22Rv1 (cell line): Measurements from ENCODE around the gene MED10.

Experiments
- ZFX ChIP-seq: fragments of 450-650 bp; IDR thresholded peaks from 2 replicates; pipeline ENCODE4 v1.6.1; 2017; ENCODE audit warnings: antibody characterized with exemption, borderline replicate concordance
- TF ChIP-seq, protein P1 (sequence below): fragments of 450-650 bp; IDR thresholded peaks from 2 replicates; pipeline ENCODE4 v1.5.1; 2017; ENCODE audit warnings: mild to moderate bottlenecking

DNA sequence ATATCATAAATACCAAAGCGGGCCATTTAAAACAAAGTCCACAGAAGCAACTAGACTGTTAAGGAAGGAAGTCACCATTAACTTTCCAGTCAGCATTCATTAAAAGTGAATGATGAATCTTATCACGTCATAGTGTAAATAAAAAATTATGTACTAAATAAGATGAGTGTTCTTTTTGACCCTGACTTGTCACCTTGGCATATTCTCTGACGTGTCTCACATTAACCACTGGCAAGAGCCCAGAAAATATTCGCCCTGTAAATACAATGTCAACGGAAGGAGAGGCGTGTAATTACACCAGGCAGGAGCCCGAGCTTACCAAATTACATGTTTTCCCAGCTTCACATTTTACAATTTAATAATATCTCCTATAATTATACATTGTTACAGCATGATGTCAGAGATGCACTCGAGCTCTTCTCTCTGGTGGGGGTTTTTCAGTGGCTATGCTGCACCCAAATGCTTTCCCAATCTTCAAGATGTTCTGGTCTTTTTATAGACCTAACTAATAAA, 41.0 kb upstream of the MED10 start:
- TF ChIP-seq, protein P1, sequence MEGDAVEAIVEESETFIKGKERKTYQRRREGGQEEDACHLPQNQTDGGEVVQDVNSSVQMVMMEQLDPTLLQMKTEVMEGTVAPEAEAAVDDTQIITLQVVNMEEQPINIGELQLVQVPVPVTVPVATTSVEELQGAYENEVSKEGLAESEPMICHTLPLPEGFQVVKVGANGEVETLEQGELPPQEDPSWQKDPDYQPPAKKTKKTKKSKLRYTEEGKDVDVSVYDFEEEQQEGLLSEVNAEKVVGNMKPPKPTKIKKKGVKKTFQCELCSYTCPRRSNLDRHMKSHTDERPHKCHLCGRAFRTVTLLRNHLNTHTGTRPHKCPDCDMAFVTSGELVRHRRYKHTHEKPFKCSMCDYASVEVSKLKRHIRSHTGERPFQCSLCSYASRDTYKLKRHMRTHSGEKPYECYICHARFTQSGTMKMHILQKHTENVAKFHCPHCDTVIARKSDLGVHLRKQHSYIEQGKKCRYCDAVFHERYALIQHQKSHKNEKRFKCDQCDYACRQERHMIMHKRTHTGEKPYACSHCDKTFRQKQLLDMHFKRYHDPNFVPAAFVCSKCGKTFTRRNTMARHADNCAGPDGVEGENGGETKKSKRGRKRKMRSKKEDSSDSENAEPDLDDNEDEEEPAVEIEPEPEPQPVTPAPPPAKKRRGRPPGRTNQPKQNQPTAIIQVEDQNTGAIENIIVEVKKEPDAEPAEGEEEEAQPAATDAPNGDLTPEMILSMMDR: no peak
- TF ChIP-seq ZFX: no peak
